T47D (cell line): Measurements from ENCODE around the gene KIF19.
"Not testable (repeated sequence)": the region's sequence is repeated elsewhere in the genome, so short reads cannot be mapped to it uniquely, and the experiment has no call there.

Source experiments
- DNase-seq, 2 experiments: peaks; one replicate each; pipeline versions ENCODE4 v3.0.0 to v3.0.0-alpha.2; 2011 to 2012; ENCODE audit warnings: low read depth in 1 of 2, low spot score in 1 of 2
- JUND ChIP-seq: IDR thresholded peaks from 2 replicates; pipeline ENCODE4 v1.6.1; 2012; ENCODE audit warnings: low read depth
- in situ Hi-C: cut with HindIII; loops from 2 replicates; pipeline ENCODE4 v1.10.0; 2016; ENCODE audit warnings: low sequenced_read_pairs, low pct_unique_long_range_greater_than_20kb

Gene KIF19

DNA sequence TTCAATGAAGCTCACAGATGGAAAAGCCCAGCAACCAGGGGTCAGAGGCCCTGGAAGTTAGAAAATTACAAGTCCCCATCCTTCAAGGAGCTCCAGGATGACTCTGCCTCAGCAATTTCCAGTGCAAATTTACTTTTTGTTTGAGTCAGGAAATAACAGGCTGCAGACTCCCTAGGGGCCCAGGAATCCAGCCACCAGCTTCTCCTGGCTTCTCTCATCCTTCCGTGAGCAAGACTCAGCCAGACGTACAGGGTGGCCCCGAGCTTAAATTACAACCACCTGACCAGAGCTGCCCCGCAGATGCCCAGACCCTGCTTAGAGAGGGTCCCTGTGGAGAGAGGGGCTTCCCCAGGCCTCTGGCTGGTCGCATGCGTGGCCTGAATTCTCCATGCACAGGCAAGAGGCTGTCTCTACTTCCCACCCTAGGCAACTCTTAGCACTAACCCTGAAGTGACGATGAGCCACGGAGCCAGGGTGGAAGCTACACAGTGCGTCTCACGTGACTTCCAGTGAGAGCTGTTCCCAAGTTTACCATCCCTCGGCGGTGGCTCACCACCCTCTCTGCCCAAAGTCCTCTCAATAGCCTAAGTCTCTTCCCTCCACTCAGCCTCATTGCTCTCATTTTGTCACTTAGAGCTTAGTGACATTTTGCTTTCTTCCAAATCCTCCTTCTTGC is 68.4 kb downstream of the KIF19 start:
- in situ Hi-C loops, result no loop called here
- no peak for TF ChIP-seq JUND
- peak in 1 of 2 experiments; percentile 63 for DNase-seq

DNA sequence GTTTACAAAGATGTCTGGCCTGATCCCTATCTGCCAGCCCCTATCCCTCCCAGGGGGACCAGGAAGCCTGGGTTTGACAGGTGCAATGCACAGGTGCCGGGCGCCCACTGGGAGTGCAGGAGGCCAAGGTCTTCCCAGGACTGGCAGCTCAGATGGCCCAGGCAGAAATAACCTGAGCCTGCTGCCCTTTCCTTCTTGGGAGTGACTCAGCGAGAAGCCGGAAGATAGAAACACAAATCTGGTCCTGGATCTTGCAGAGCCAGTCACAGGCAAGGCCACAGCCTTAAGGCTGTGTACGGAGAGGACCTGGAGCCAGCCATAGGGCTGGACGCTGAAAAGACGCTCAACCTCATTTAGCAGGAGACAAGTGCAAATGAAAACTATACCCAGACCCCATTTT is 69.0 kb downstream of the KIF19 start:
- DNase-seq, result peak; percentile 67 to 97
- in situ Hi-C loops, result no loop called here
- TF ChIP-seq JUND, result peak; percentile 84

- in situ Hi-C loops, result no loop called here
Observed at GRCh38 chr17:74396567-74396966, 70.5 kb downstream of the KIF19 start.

DNA sequence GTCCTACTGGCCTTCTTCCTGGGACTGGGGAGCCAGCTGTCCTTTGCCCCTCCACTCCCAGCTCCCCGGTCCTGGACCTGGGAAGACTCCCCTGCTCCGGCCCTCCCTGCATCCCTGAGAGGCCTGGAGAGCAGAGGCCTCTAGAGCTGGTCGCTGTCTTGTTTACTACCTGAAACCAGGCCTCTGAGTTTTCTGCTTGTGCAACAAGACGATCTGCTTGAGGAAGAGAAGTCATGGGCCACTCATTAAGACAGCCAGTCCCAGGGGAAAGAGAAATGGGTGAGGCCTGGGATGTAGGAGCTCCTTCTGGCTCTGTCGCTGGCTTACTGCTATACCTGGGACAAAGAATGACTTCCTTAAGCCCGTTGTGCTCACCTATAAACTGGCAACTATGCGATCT is 76.0 kb downstream of the KIF19 start:
- TF ChIP-seq JUND, result no peak
- in situ Hi-C loops, result no loop called here
- no peak for DNase-seq

More at GRCh38 chr17:74396567-74396966, 70.5 kb downstream of the KIF19 start:
- no peak for TF ChIP-seq JUND
- DNase-seq, result no peak

DNA sequence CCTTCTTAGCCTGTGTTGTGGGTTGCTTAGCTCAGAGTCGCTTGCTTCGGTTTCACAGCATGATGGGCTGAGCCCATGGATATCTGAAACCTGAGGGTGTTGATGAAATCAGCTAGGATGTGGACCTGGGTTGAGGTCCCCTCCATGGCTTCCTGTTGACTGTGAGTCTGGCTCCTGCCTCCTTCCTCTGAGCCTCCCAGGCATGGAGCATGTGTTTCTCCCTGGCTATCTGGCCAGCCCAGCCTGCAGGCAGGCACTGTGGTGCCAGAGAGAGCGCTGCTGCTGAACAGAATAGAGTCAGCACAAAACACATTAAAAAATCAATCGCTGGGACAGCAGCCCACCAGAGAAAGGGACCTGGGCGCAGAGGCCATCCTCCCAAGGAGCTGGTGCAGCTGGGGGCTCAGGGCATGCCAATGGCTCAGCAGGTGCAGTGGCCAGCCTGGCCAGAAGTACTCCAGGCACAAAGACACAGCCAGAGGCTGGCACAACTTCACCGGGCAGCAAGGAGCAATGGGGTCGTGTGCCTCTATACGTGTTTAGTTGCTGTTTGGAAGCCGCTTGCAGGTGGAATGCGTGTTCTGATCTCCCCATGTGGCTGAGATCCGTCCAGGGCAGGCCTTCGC is 77.6 kb downstream of the KIF19 start:
- TF ChIP-seq JUND, result no peak
- in situ Hi-C loops, result no loop called here

DNA sequence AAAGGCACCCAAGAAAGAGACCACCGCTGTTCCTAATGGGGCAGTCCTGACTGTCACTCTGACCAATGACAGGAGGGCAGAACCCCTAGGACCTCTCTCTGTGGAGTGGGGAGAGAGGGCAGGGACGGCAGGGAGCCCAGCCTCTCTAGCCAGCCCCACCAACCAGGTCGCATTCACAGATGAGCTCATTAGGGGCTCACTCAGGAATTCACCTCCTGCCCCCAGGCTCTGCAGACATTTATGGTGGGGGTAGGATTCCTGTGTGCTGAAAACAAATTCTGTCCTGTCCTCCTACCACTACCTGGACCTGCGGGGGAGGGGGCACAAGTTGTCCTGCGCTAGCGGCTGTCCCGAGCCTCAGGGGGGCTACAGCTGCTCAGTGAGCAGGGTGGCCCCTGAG is 78.2 kb downstream of the KIF19 start:
- no peak for TF ChIP-seq JUND
- DNase-seq, result no peak
- in situ Hi-C loops, result no loop called here

More for the DNA sequence above, 77.6 kb downstream of the KIF19 start:
- no peak for DNase-seq

DNA sequence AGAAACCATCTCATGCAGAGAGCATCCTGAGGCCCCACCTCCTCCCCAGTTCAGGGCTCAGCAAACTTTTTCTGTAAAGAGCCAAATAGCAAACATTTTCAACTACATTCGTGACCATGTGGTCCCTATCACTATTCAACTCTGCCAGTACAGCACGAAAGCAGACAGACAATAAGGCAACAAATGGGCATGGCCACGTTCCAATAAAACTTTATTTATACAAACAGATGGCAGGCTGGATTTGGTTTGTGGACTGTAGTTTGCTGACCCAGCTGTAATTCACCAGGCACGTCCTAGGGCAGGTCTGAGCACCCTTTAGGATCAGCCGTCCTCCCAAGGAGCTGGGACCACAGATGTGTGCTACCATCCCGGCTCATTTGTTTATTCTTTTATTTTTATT is 78.8 kb downstream of the KIF19 start:
- in situ Hi-C loops, result no loop called here
- DNase-seq, result peak in 1 of 2 experiments; percentile 42
- TF ChIP-seq JUND, result no peak

- in situ Hi-C loops, result not testable (repeated sequence)
Observed at GRCh38 chr17:74405311-74405710, 79.3 kb downstream of the KIF19 start.

More at GRCh38 chr17:74405311-74405710, 79.3 kb downstream of the KIF19 start:
- DNase-seq, result not testable (repeated sequence)
